OCI-LY1 (cell line): Measurements from ENCODE around the gene RABGAP1L.

ENCODE experiments used
- H2AFZ ChIP-seq: fragments of 200-600 bp; sonication (generic), shearing (Covaris generic); 2 replicates; pipeline ENCODE4 v1.6.0; 2014; ENCODE audit warnings: antibody characterized with exemption, mild to moderate bottlenecking, low read length
- H3F3A ChIP-seq: fragments of 200-600 bp; sonication (generic), shearing (Covaris generic); 2 replicates; pipeline ENCODE4 v1.6.0; 2014; ENCODE audit warnings: mild to moderate bottlenecking, antibody characterized with exemption, low read length, moderate library complexity; ENCODE audit not compliant: insufficient read depth
- H3K27ac ChIP-seq: fragments of 200-600 bp; sonication (generic); 2 replicates; pipeline ENCODE4 v1.5.1; 2014; ENCODE audit warnings: low read length, mixed run types, mild to moderate bottlenecking, low read depth; ENCODE audit not compliant: poor library complexity, severe bottlenecking
- H3K27me3 ChIP-seq: fragments of 200-600 bp; sonication (generic); 2 replicates; pipeline ENCODE4 v1.6.0; 2014; ENCODE audit warnings: antibody characterized with exemption, mild to moderate bottlenecking, low read length, moderate library complexity; ENCODE audit not compliant: insufficient read depth
- H3K36me3 ChIP-seq: fragments of 200-600 bp; sonication (generic); 2 replicates; pipeline ENCODE4 v1.6.1; 2014; ENCODE audit warnings: mild to moderate bottlenecking, antibody characterized with exemption, low read length, moderate library complexity, mixed read lengths; ENCODE audit not compliant: insufficient read depth
- H3K4me1 ChIP-seq: fragments of 200-600 bp; sonication (generic); 2 replicates; pipeline ENCODE4 v1.5.1; 2014; ENCODE audit warnings: mild to moderate bottlenecking, low read length, moderate library complexity; ENCODE audit not compliant: insufficient read depth, severe bottlenecking
- H3K4me2 ChIP-seq: fragments of 200-600 bp; sonication (generic), shearing (Covaris generic); 2 replicates; pipeline ENCODE4 v1.6.1; 2014; ENCODE audit warnings: low read length
- H3K4me3 ChIP-seq: fragments of 200-600 bp; sonication (generic); 2 replicates; pipeline ENCODE4 v1.5.1; 2014; ENCODE audit warnings: low read length, low read depth, mild to moderate bottlenecking, mixed read lengths; ENCODE audit not compliant: poor library complexity, severe bottlenecking
- H3K79me2 ChIP-seq: fragments of 200-600 bp; shearing (Covaris generic); 2 replicates; pipeline ENCODE4 v1.6.1; 2016; ENCODE audit warnings: mixed run types, low read length, mixed read lengths; ENCODE audit not compliant: insufficient read depth
- H3K9ac ChIP-seq: fragments of 200-600 bp; sonication (generic), shearing (Covaris generic); 2 replicates; pipeline ENCODE4 v1.6.1; 2014; ENCODE audit warnings: mild to moderate bottlenecking, low read length, mixed read lengths
- H3K9me2 ChIP-seq: fragments of 200-600 bp; sonication (generic), shearing (Covaris generic); 2 replicates; pipeline ENCODE4 v1.6.1; 2014; ENCODE audit warnings: low read depth, mild to moderate bottlenecking, low read length, mixed read lengths
- H3K9me3 ChIP-seq: fragments of 200-600 bp; shearing (Covaris generic); 2 replicates; pipeline ENCODE4 v1.6.1; 2014; ENCODE audit warnings: low read length, mixed read lengths
- H4K20me1 ChIP-seq: fragments of 200-600 bp; sonication (generic), shearing (Covaris generic); 2 replicates; pipeline ENCODE4 v1.6.0; 2016; ENCODE audit warnings: mild to moderate bottlenecking, low read length; ENCODE audit not compliant: insufficient read depth
- EZH2 ChIP-seq: fragments of 200-600 bp; sonication (generic), shearing (Covaris generic); IDR thresholded peaks from 2 replicates; pipeline ENCODE4 v1.8.0; 2017; ENCODE audit warnings: borderline replicate concordance, mixed run types, mild to moderate bottlenecking, antibody characterized with exemption, low read length, moderate library complexity, mixed read lengths
- TF ChIP-seq, protein P1 (sequence below): fragments of 200-600 bp; sonication (generic), shearing (Covaris generic); IDR thresholded peaks from 2 replicates; pipeline ENCODE4 v1.5.1; 2017; ENCODE audit warnings: mild to moderate bottlenecking, antibody characterized with exemption, low read length, moderate library complexity, mixed read lengths

RABGAP1L gene

DNA sequence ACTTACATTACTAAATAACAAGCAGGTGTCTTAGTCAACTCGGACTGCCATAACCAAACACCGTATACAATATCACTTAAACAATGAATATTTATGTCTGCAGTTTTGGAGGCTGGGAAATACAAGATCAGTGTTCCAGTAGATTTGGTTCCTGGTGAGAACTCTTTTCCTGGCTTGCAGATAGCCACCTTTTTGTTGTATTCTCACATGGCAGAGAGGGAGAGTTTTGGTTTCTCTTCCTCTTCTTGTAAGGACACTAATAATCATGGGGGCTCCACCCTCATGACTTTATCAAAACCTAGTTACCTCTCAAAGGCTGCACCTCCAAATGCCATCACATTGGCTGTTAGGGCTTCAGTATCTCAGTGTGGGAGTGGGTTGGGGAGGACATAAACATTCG is 757.5 kb downstream of the RABGAP1L start:
- H4K20me1 ChIP-seq = no peaks in the 10 kb centered on the region
- H3K79me2 ChIP-seq = peaks cover 12% of the 10 kb centered on the region; the same call in 1 of the 2 replicates
- TF ChIP-seq EZH2 = no peak
- TF ChIP-seq, protein P1, sequence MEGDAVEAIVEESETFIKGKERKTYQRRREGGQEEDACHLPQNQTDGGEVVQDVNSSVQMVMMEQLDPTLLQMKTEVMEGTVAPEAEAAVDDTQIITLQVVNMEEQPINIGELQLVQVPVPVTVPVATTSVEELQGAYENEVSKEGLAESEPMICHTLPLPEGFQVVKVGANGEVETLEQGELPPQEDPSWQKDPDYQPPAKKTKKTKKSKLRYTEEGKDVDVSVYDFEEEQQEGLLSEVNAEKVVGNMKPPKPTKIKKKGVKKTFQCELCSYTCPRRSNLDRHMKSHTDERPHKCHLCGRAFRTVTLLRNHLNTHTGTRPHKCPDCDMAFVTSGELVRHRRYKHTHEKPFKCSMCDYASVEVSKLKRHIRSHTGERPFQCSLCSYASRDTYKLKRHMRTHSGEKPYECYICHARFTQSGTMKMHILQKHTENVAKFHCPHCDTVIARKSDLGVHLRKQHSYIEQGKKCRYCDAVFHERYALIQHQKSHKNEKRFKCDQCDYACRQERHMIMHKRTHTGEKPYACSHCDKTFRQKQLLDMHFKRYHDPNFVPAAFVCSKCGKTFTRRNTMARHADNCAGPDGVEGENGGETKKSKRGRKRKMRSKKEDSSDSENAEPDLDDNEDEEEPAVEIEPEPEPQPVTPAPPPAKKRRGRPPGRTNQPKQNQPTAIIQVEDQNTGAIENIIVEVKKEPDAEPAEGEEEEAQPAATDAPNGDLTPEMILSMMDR = no peak
- no peak overlapping the region for H2AFZ ChIP-seq
- 0 out of 2 replicates have a peak, but pooled peaks cover 3% of the 10 kb centered on the region for H3K9me3 ChIP-seq
- H3K4me3 ChIP-seq = no peak overlapping the region
- H3K9ac ChIP-seq = no peak overlapping the region
- H3K9me2 ChIP-seq = no peaks in the 10 kb centered on the region
- H3K4me1 ChIP-seq = peaks cover 17% of the 10 kb centered on the region
- H3F3A ChIP-seq = 0 out of 2 replicates have a peak, but pooled peaks cover 2% of the 10 kb centered on the region
- peaks cover 28% of the 10 kb centered on the region for H3K36me3 ChIP-seq
- H3K4me2 ChIP-seq = no peak overlapping the region
- H3K27ac ChIP-seq = no peak overlapping the region
- no peaks in the 10 kb centered on the region for H3K27me3 ChIP-seq

DNA sequence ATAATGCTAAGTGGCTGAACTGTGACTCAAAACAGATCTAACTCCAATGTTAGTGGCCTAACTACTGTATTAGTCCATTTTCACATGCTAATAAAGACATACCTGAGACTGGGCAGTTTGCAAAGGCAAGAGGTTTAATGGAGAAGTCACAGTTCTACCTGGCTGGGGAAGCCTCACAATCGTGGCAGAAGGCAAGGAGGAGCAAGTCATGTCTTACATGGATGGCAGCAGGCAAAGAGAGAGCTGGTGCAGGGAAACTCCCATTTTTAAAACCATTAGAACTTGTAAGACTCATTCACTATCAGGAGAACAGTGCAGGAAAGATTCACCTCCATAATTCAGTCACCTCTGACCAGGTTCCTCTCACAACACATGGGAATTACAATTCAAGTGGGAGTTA is 760.8 kb downstream of the RABGAP1L start:
- Histone ChIP-seq H3F3A (0 out of 2 replicates have a peak, but pooled peaks cover 2% of the 10 kb centered on the region), H3K4me3 (no peak overlapping the region)

DNA sequence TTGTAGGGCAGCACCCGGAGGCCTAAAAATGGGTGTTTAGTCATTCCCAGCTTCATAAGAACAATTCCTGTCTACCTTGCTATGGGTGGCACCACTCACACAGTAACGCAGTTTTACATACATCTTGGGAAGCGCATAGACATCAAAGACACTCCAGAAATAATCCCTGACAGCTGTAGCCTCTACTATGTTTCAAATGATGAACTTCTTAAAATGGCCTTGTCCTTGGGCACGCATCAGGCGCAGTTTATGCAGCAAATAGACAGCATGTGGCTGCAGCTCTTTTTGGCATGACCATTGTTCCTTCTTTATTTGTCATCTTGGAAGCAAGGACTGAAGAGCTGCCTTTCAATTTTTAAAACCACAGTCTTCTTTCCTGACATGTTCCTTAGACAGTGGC is 762.8 kb downstream of the RABGAP1L start:
- Histone ChIP-seq H3K27ac (peak overlapping the region; percentile 52), H3K4me3 (no peak overlapping the region), H3K36me3 (peaks cover 13% of the 10 kb centered on the region), H2AFZ (no peak overlapping the region), H3K4me2 (peak overlapping the region; percentile 27; the same call in 1 of the 2 replicates), H3K9ac (no peak overlapping the region), H3K27me3 (no peaks in the 10 kb centered on the region), H3K9me3 (0 out of 2 replicates have a peak, but pooled peaks cover 3% of the 10 kb centered on the region), H3K9me2 (no peaks in the 10 kb centered on the region), H3K79me2 (no peaks in the 10 kb centered on the region), H3F3A (no peaks in the 10 kb centered on the region; the same call in 1 of the 2 replicates), H4K20me1 (no peaks in the 10 kb centered on the region), H3K4me1 (peaks cover 18% of the 10 kb centered on the region)
- TF ChIP-seq, protein P1 = no peak
- TF ChIP-seq EZH2 = no peak

More for the DNA sequence above, 760.8 kb downstream of the RABGAP1L start:
- Histone ChIP-seq H3K27me3 (no peaks in the 10 kb centered on the region), H3K4me2 (no peak overlapping the region), H3K9me3 (0 out of 2 replicates have a peak, but pooled peaks cover 3% of the 10 kb centered on the region), H2AFZ (no peak overlapping the region), H3K9me2 (no peaks in the 10 kb centered on the region), H4K20me1 (no peaks in the 10 kb centered on the region), H3K9ac (no peak overlapping the region), H3K36me3 (peaks cover 25% of the 10 kb centered on the region), H3K79me2 (peaks cover 8% of the 10 kb centered on the region; the same call in 1 of the 2 replicates), H3K4me1 (peaks cover 24% of the 10 kb centered on the region), H3K27ac (no peak overlapping the region)
- TF ChIP-seq, protein P1 = no peak
- TF ChIP-seq EZH2 = no peak
